Astrocyte (in vitro differentiated cells and primary cell): ENCODE results near the gene FAM227B. TPM values are rescaled to one million over a fixed set of nuclear protein-coding genes. Genes with fewer than 3 reads are reported as not detected.

Experiments
- DNase-seq: peaks from one replicate; pipeline ENCODE4 v3.0.0-alpha.2; 2010; ENCODE audit warnings: low read depth
- FAIRE-seq: peaks from 2 replicates; lab custom pipeline; 2011; peaks lifted over from hg19 to GRCh38; lab: Jason Lieb, UNC
- H2AFZ ChIP-seq: 2 replicates; pipeline ENCODE4 v1.6.0; 2012; ENCODE audit warnings: low read depth, low read length, inconsistent platforms
- H3K27ac ChIP-seq: 2 replicates; pipeline ENCODE4 v1.5.1; 2011; ENCODE audit warnings: low read depth, low read length, inconsistent platforms
- H3K27me3 ChIP-seq: 2 replicates; pipeline ENCODE4 v1.6.0; 2011; ENCODE audit warnings: low read length, inconsistent platforms; ENCODE audit not compliant: insufficient read depth
- H3K36me3 ChIP-seq: 2 replicates; pipeline ENCODE4 v1.5.1; 2011; ENCODE audit warnings: low read length, inconsistent platforms; ENCODE audit not compliant: insufficient read depth
- H3K4me1 ChIP-seq: 2 replicates; pipeline ENCODE4 v1.5.1; 2011; ENCODE audit warnings: low read length, inconsistent platforms; ENCODE audit not compliant: insufficient read depth
- H3K4me2 ChIP-seq: 2 replicates; pipeline ENCODE4 v1.6.0; 2012; ENCODE audit warnings: low read length, inconsistent platforms
- H3K4me3 ChIP-seq: 2 replicates; pipeline ENCODE4 v1.5.1; 2011; ENCODE audit warnings: low read depth, mild to moderate bottlenecking, low read length, inconsistent platforms; ENCODE audit not compliant: insufficient read depth
- H3K79me2 ChIP-seq: 2 replicates; pipeline ENCODE4 v1.6.0; 2012; ENCODE audit warnings: mild to moderate bottlenecking, low read length, inconsistent platforms; ENCODE audit not compliant: insufficient read depth
- H3K9ac ChIP-seq: 2 replicates; pipeline ENCODE4 v1.6.0; 2012; ENCODE audit warnings: mild to moderate bottlenecking, low read length, inconsistent platforms
- H3K9me3 ChIP-seq: 2 replicates; pipeline ENCODE4 v1.5.1; 2012; ENCODE audit warnings: low read depth, mild to moderate bottlenecking, low read length, inconsistent platforms; ENCODE audit not compliant: insufficient read depth
- H4K20me1 ChIP-seq: 2 replicates; pipeline ENCODE4 v1.6.0; 2012; ENCODE audit warnings: low read length, inconsistent platforms; ENCODE audit not compliant: insufficient read depth
- H3K27ac Mint-ChIP-seq: one replicate; pipeline ENCODE4 v1.8.0; 2021; ENCODE audit warnings: mild to moderate bottlenecking, mixed read lengths; ENCODE audit not compliant: unreplicated experiment
- H3K27me3 Mint-ChIP-seq: one replicate; pipeline ENCODE4 v1.8.0; 2021; ENCODE audit warnings: low read depth, mixed read lengths; ENCODE audit not compliant: unreplicated experiment
- H3K36me3 Mint-ChIP-seq: one replicate; pipeline ENCODE4 v1.8.0; 2021; ENCODE audit warnings: low read depth, mixed read lengths; ENCODE audit not compliant: unreplicated experiment
- H3K4me1 Mint-ChIP-seq: one replicate; pipeline ENCODE4 v1.8.0; 2021; ENCODE audit warnings: low read depth, mixed read lengths; ENCODE audit not compliant: unreplicated experiment
- H3K4me3 Mint-ChIP-seq: one replicate; pipeline ENCODE4 v1.8.0; 2021; ENCODE audit warnings: mild to moderate bottlenecking, moderate library complexity, mixed read lengths; ENCODE audit not compliant: unreplicated experiment
- H3K9me3 Mint-ChIP-seq: one replicate; pipeline ENCODE4 v1.8.0; 2021; ENCODE audit warnings: mild to moderate bottlenecking, mixed read lengths; ENCODE audit not compliant: unreplicated experiment
- CTCF ChIP-seq: IDR thresholded peaks from 2 replicates; pipeline ENCODE4 v1.5.1; 2011; ENCODE audit warnings: low read depth, mild to moderate bottlenecking, inconsistent platforms, low read length, moderate library complexity; ENCODE audit not compliant: insufficient read depth
- EZH2 ChIP-seq: IDR thresholded peaks from 2 replicates; pipeline ENCODE4 v1.6.1; 2012; ENCODE audit warnings: mild to moderate bottlenecking, low read length, inconsistent platforms; ENCODE audit not compliant: insufficient read depth
- total RNA-seq: library from RNA; stranded (reverse); gene quantifications from 2 replicates; pipeline ENCODE4 v1.2.1, GENCODE V29; 2021

The FAM227B gene
- total RNA-seq, 1 donor from 2014 or later = 5.7 TPM

GRCh38 chr15:49452595-49452994 is 168.0 kb downstream of the FAM227B start:
- H3K27ac Mint-ChIP-seq = no peak overlapping the region
- Histone ChIP-seq H4K20me1 (no peaks in the 10 kb centered on the region), H2AFZ (no peak overlapping the region), H3K4me2 (no peak overlapping the region), H3K9ac (no peak overlapping the region), H3K36me3 (no peaks in the 10 kb centered on the region), H3K4me3 (no peak overlapping the region), H3K4me1 (no peaks in the 10 kb centered on the region), H3K27ac (no peak overlapping the region), H3K9me3 (no peaks in the 10 kb centered on the region), H3K27me3 (no peaks in the 10 kb centered on the region), H3K79me2 (no peaks in the 10 kb centered on the region)
- H3K4me3 Mint-ChIP-seq = no peak overlapping the region
- no peaks in the 10 kb centered on the region for H3K27me3 Mint-ChIP-seq
- TF ChIP-seq EZH2 = no peak
- no peak for TF ChIP-seq CTCF
- no peaks in the 10 kb centered on the region for H3K9me3 Mint-ChIP-seq
- no peaks in the 10 kb centered on the region for H3K4me1 Mint-ChIP-seq
- FAIRE-seq = no peak
- no peak for DNase-seq
- H3K36me3 Mint-ChIP-seq = no peaks in the 10 kb centered on the region

- peaks cover 9% of the 10 kb centered on the region for H3K4me1 Mint-ChIP-seq
- Histone ChIP-seq H3K4me1 (peaks cover 13% of the 10 kb centered on the region), H2AFZ (no peak overlapping the region), H3K4me3 (no peak overlapping the region), H4K20me1 (no peaks in the 10 kb centered on the region), H3K79me2 (no peaks in the 10 kb centered on the region), H3K36me3 (no peaks in the 10 kb centered on the region), H3K4me2 (no peak overlapping the region), H3K27ac (no peak overlapping the region), H3K9ac (no peak overlapping the region), H3K9me3 (no peaks in the 10 kb centered on the region), H3K27me3 (no peaks in the 10 kb centered on the region)
- TF ChIP-seq CTCF (no peak), EZH2 (no peak)
- no peaks in the 10 kb centered on the region for H3K36me3 Mint-ChIP-seq
- no peak overlapping the region for H3K27ac Mint-ChIP-seq
- no peak for FAIRE-seq
- H3K27me3 Mint-ChIP-seq = no peaks in the 10 kb centered on the region
- no peak for DNase-seq
- no peaks in the 10 kb centered on the region for H3K9me3 Mint-ChIP-seq
- H3K4me3 Mint-ChIP-seq = no peak overlapping the region
Observed at GRCh38 chr15:49441816-49442215, 178.8 kb downstream of the FAM227B start.

- Histone ChIP-seq H3K79me2 (no peaks in the 10 kb centered on the region), H3K9me3 (no peaks in the 10 kb centered on the region), H3K4me3 (no peak overlapping the region), H3K36me3 (no peaks in the 10 kb centered on the region), H3K4me1 (peaks cover 13% of the 10 kb centered on the region), H3K4me2 (no peak overlapping the region), H3K27ac (no peak overlapping the region), H3K27me3 (no peaks in the 10 kb centered on the region), H3K9ac (no peak overlapping the region), H4K20me1 (no peaks in the 10 kb centered on the region), H2AFZ (no peak overlapping the region)
- no peaks in the 10 kb centered on the region for H3K9me3 Mint-ChIP-seq
- H3K27ac Mint-ChIP-seq = peak overlapping the region; percentile 63
- DNase-seq = no peak
- peaks cover 9% of the 10 kb centered on the region for H3K4me1 Mint-ChIP-seq
- H3K36me3 Mint-ChIP-seq = no peaks in the 10 kb centered on the region
- no peak for FAIRE-seq
- TF ChIP-seq CTCF (no peak), EZH2 (no peak)
- no peak overlapping the region for H3K4me3 Mint-ChIP-seq
- no peaks in the 10 kb centered on the region for H3K27me3 Mint-ChIP-seq
Observed at GRCh38 chr15:49441356-49441755, 179.3 kb downstream of the FAM227B start.
